GM12878 (cell line): ENCODE results near the gene SIGLEC6. TPM values are rescaled to one million over a fixed set of nuclear protein-coding genes. Genes with fewer than 3 reads are reported as not detected.

Experiments used
- ATAC-seq: fragments of 200-7000 bp; cut with Tn5 transposase; 3 replicates; pipeline ENCODE4 v1.9.1; 2020; ENCODE audit warnings: mild to moderate bottlenecking, moderate library complexity
- BruUV-seq: library from RNA; stranded (reverse); fragments of 400-500 nt; replicated peaks from 2 replicates; lab custom pipeline; 2021; lab: Mats Ljungman, UMichigan
- CTCF ChIA-PET: fragments of 300-600 bp; sonication (Branson Sonifier 250); formaldehyde crosslinking; extraction: SDS; loops from one replicate; lab custom pipeline; 2021; ENCODE audit warnings: inconsistent platforms; lab: Yijun Ruan, JAX
- POLR2A ChIA-PET: fragments of 350-600 bp; formaldehyde crosslinking; extraction: SDS; loops from one replicate; lab custom pipeline; 2021; ENCODE audit warnings: inconsistent platforms; lab: Charles Lee
- RAD21 ChIA-PET: fragments of 300-600 bp; sonication (Branson Sonifier 250); formaldehyde crosslinking; loops from one replicate; lab custom pipeline; 2023; ENCODE audit warnings: antibody characterized with exemption; ENCODE audit not compliant: unreplicated experiment; lab: Charles Lee
- SMC1A ChIA-PET: fragments of 300-600 bp; sonication (Branson Sonifier 250); formaldehyde crosslinking; loops from one replicate; lab custom pipeline; 2023; ENCODE audit not compliant: unreplicated experiment, uncharacterized antibody; lab: Charles Lee
- DNase-seq: peaks from one replicate; pipeline ENCODE4 v3.0.0-alpha.2; 2011; ENCODE audit warnings: low read depth, low spot score
- FAIRE-seq: peaks from 3 replicates; lab custom pipeline; 2011; peaks lifted over from hg19 to GRCh38; lab: Jason Lieb, UNC
- H2AFZ ChIP-seq: 2 replicates; pipeline ENCODE4 v1.6.0; 2011; ENCODE audit warnings: low read depth, low read length, control low read depth; ENCODE audit not compliant: control insufficient read depth
- H3K27ac ChIP-seq: 2 replicates; pipeline ENCODE4 v1.5.1; 2011; ENCODE audit warnings: control low read depth; ENCODE audit not compliant: control insufficient read depth, insufficient read depth
- H3K27me3 ChIP-seq, 2 experiments: replicated peaks in 1 of 2; 2 replicates each; pipeline versions ENCODE4 v1.6.0 to v1.6.1; 2011; ENCODE audit warnings: low read length in 1 of 2; ENCODE audit not compliant: control insufficient read depth in 2 of 2, insufficient read depth in 2 of 2
- H3K36me3 ChIP-seq, 2 experiments: 2 replicates each; pipeline ENCODE4 v1.5.1; 2011; ENCODE audit warnings: low read length in 1 of 2; ENCODE audit not compliant: control insufficient read depth in 2 of 2, insufficient read depth in 2 of 2
- H3K4me1 ChIP-seq: 2 replicates; pipeline ENCODE4 v1.6.1; 2011; ENCODE audit warnings: mild to moderate bottlenecking, low read length, moderate library complexity, mixed read lengths; ENCODE audit not compliant: control insufficient read depth, insufficient read depth
- H3K4me2 ChIP-seq: 2 replicates; pipeline ENCODE4 v1.6.0; 2011; ENCODE audit warnings: control low read depth; ENCODE audit not compliant: control insufficient read depth, insufficient read depth
- H3K4me3 ChIP-seq: fragments of 200-600 bp; sonication (generic); 2 replicates; pipeline ENCODE4 v1.5.1; 2016
- H3K79me2 ChIP-seq: 2 replicates; pipeline ENCODE4 v1.6.0; 2011; ENCODE audit warnings: low read length; ENCODE audit not compliant: control insufficient read depth, insufficient read depth
- H3K9ac ChIP-seq: 2 replicates; pipeline ENCODE4 v1.8.0; 2011; ENCODE audit warnings: low read length, control low read depth, mixed read lengths; ENCODE audit not compliant: control insufficient read depth, insufficient read depth
- H3K9me3 ChIP-seq: replicated peaks from 3 replicates; pipeline ENCODE4 v1.5.1; 2011; ENCODE audit warnings: mild to moderate bottlenecking, low read length; ENCODE audit not compliant: control insufficient read depth, insufficient read depth
- H4K20me1 ChIP-seq: 2 replicates; pipeline ENCODE4 v1.6.0; 2011; ENCODE audit not compliant: control insufficient read depth, insufficient read depth
- CTCF ChIP-seq, 3 experiments: IDR thresholded peaks in 2 of 3; conservative IDR thresholded peaks in 1 of 3; 2 replicates each; pipeline ENCODE4 v1.5.1; 2011; ENCODE audit warnings: low read depth in 3 of 3, low read length in 3 of 3, mild to moderate bottlenecking in 3 of 3, control low read depth in 2 of 3, moderate library complexity in 2 of 3, inconsistent platforms in 1 of 3, mixed read lengths in 1 of 3; ENCODE audit not compliant: control insufficient read depth in 2 of 3, insufficient read depth in 1 of 3; ENCODE audit errors: extremely low read depth in 1 of 3
- FOS ChIP-seq: IDR thresholded peaks from 3 replicates; pipeline ENCODE4 v1.6.1; 2011; ENCODE audit warnings: borderline replicate concordance; ENCODE audit not compliant: insufficient read length; ENCODE audit errors: extremely low read depth
- JUND ChIP-seq: IDR thresholded peaks from 2 replicates; pipeline ENCODE4 v1.6.1; 2012; ENCODE audit warnings: low read depth, mild to moderate bottlenecking, low read length, improper control_type of control experiment, moderate library complexity
- KAT2A ChIP-seq: conservative IDR thresholded peaks from 2 replicates; pipeline ENCODE4 v1.6.1; 2011; ENCODE audit warnings: low read depth, low read length; ENCODE audit not compliant: control insufficient read depth
- KDM1A ChIP-seq: fragments of 200-600 bp; sonication (generic); IDR thresholded peaks from 2 replicates; pipeline ENCODE4 v1.6.1; 2016; ENCODE audit warnings: borderline replicate concordance
- NR2C2 ChIP-seq: IDR thresholded peaks from 2 replicates; pipeline ENCODE4 v1.6.1; 2011; ENCODE audit warnings: borderline replicate concordance, low read depth; ENCODE audit not compliant: control insufficient read depth, insufficient read length
- PAX8 ChIP-seq: fragments of 450-650 bp; IDR thresholded peaks from 2 replicates; pipeline ENCODE4 v1.6.1; 2017; ENCODE audit warnings: mild to moderate bottlenecking, moderate library complexity
- POLR2AphosphoS5 ChIP-seq: IDR thresholded peaks from 2 replicates; pipeline ENCODE4 v1.6.1; 2011; ENCODE audit warnings: mild to moderate bottlenecking, low read length, inconsistent platforms
- PRDM15 ChIP-seq: fragments of 450-650 bp; formaldehyde crosslinking; IDR thresholded peaks from 2 replicates; pipeline ENCODE4 v1.4.0; 2020; ENCODE audit warnings: mild to moderate bottlenecking, moderate library complexity
- RB1 ChIP-seq: fragments of 450-650 bp; formaldehyde crosslinking; IDR thresholded peaks from 2 replicates; pipeline ENCODE4 v1.6.1; 2017; ENCODE audit warnings: mild to moderate bottlenecking, borderline replicate concordance
- RUNX3 ChIP-seq: IDR thresholded peaks from 2 replicates; pipeline ENCODE4 v1.6.1; 2012; ENCODE audit warnings: low read length, inconsistent platforms
- STAT3 ChIP-seq: IDR thresholded peaks from 2 replicates; pipeline ENCODE4 v1.6.1; 2011; ENCODE audit warnings: low read depth, low read length, improper control_type of control experiment
- ZNF592 ChIP-seq: fragments of 450-650 bp; IDR thresholded peaks from 2 replicates; pipeline ENCODE4 v1.6.1; 2017; ENCODE audit warnings: mild to moderate bottlenecking, moderate library complexity
- WGBS: methylation state at CpG from one replicate; pipeline ENCODE4 v1.1.6; 2016; ENCODE audit warnings: low lambda C conversion rate; ENCODE audit not compliant: insufficient replicate concordance, insufficient coverage; ENCODE audit errors: missing lambda C conversion rate; 5-methylcytosine and 5-hydroxymethylcytosine counted together
- in situ Hi-C: fragments of 300-500 bp; cut with MboI; formaldehyde crosslinking; loops from 9 replicates; pipeline ENCODE4 v1.14.3; 2018; ENCODE audit warnings: mixed read lengths
- intact Hi-C: fragments of 100-400 bp; cut with micrococcal nuclease; formaldehyde crosslinking; loops from one replicate; pipeline ENCODE4 v1.14.2; 2022; ENCODE audit not compliant: unreplicated experiment
- polyA plus RNA-seq, 11 experiments: library from polyadenylated mRNA; depleted of rRNA in 4 of 11; unstranded in 6 of 11; stranded (reverse) in 5 of 11; fragments of >200 nt; fragmentation: Nextera tagmentation in 4 of 11; fragmentation: Illumina TruSeq in 1 of 11; extraction: Ambion mirVana in 4 of 11; extraction: Trizol in 1 of 11; gene quantifications; 1 replicate in 1 of 11; 2 replicates in 10 of 11; pipeline versions ENCODE4 v1.2.1 to v1.2.3, GENCODE V29; 2011 to 2016; ENCODE audit warnings: inconsistent platforms in 2 of 11, missing spikeins in 2 of 11, low read depth in 1 of 11
- total RNA-seq, 4 experiments: library from RNA; depleted of rRNA in 3 of 4; stranded (reverse); fragments of >200 nt in 3 of 4; fragmentation: Illumina TruSeq in 1 of 4; extraction: Trizol in 1 of 4; gene quantifications; 2 replicates each; pipeline versions ENCODE4 v1.2.1 to v1.2.3, GENCODE V29; 2013 to 2021

The SIGLEC6 gene
- total and polyA plus RNA-seq, 10 of the 15 experiments (the other 5 are each of a cell fraction or from before 2014, with no cell fraction given): 0.08 to 0.40 (median 0.27) TPM; not detected in 2

GRCh38 chr19:51541458-51542357 lies 10.2 kb upstream of the SIGLEC6 start:
- SMC1A ChIA-PET: interaction anchor here (1.1 kb wide), 1 partner anchor 115 kb away, joined by 4 read pairs; no protein-coding TSS in a partner anchor
- FAIRE-seq (no peak), DNase-seq (no peak), ATAC-seq (no peak)
- intact Hi-C loops (no loop called here), in situ Hi-C loops (no loop called here)
- Histone ChIP-seq H3K36me3 (no peaks in the 10 kb centered on the region), H4K20me1 (no peaks in the 10 kb centered on the region), H3K27ac (no peak overlapping the region), H3K79me2 (no peaks in the 10 kb centered on the region), H3K9ac (no peak overlapping the region), H2AFZ (no peak overlapping the region), H3K27me3 (no peaks in the 10 kb centered on the region), H3K4me1 (peaks cover 9% of the 10 kb centered on the region), H3K4me2 (no peak overlapping the region), H3K9me3 (no peaks in the 10 kb centered on the region), H3K4me3 (no peak overlapping the region)
- WGBS: 40% methylated on average over 10 of the region's 10 CpGs
- RAD21 ChIA-PET: no interaction called here
- BruUV-seq: no TSS peak
- CTCF ChIA-PET: interaction anchor here (1.7 kb wide), 1 partner anchor 115 kb away, joined by 3 read pairs; no protein-coding TSS in a partner anchor
- POLR2A ChIA-PET: no interaction called here
- TF ChIP-seq NR2C2: no peak
- no peak for TF ChIP-seq PRDM15
- TF ChIP-seq FOS: no peak
- TF ChIP-seq PAX8: no peak
- TF ChIP-seq KAT2A: no peak
- no peak for TF ChIP-seq POLR2AphosphoS5
- TF ChIP-seq CTCF (IDR thresholded peaks at IDR 0.05 in 2 of 3, conservative IDR thresholded peaks at IDR 0.05 in 1 of 3; ENCODE audit: control insufficient read depth in 2 of 3, extremely low read depth in 1 of 3, insufficient read depth in 1 of 3, low read depth in 3 of 3, low read length in 3 of 3): no peak
- no peak for TF ChIP-seq ZNF592
- no peak for TF ChIP-seq JUND
- TF ChIP-seq STAT3: no peak
- TF ChIP-seq RUNX3: no peak
- TF ChIP-seq KDM1A: no peak
- no peak for TF ChIP-seq RB1
